Astrocyte (in vitro differentiated cells and primary cell): Measurements from ENCODE around the gene GJD4.

Experiments used
- CTCF ChIP-seq: IDR thresholded peaks from 2 replicates; pipeline ENCODE4 v1.5.1; 2011; ENCODE audit warnings: low read depth, mild to moderate bottlenecking, inconsistent platforms, low read length, moderate library complexity; ENCODE audit not compliant: insufficient read depth
- EZH2 ChIP-seq: IDR thresholded peaks from 2 replicates; pipeline ENCODE4 v1.6.1; 2012; ENCODE audit warnings: mild to moderate bottlenecking, low read length, inconsistent platforms; ENCODE audit not compliant: insufficient read depth

GRCh38 chr10:35573796-35574195 lies 31.3 kb upstream of the GJD4 start:
- TF ChIP-seq CTCF (no peak), EZH2 (no peak)
